Activated CD4-positive, alpha-beta T cell treated with anti-CD3 and anti-CD28 coated beads, Interleukin-2, amount 10 ng/mL, durations not matched to agents 24 days and 14 days (primary cell): ENCODE measurements around the gene SCFD1. TPM values are rescaled to one million over a fixed set of nuclear protein-coding genes. Genes with fewer than 3 reads are reported as not detected.
"Not testable (repeated sequence)": the region's sequence is repeated elsewhere in the genome, so short reads cannot be mapped to it uniquely, and the experiment has no call there.

Experiments used
- DNase-seq: peaks from one replicate; pipeline ENCODE4 v3.0.0; 2022
- H3K27ac Mint-ChIP-seq: one replicate; pipeline ENCODE4 v1.8.0; 2022; ENCODE audit warnings: mild to moderate bottlenecking, mixed read lengths
- H3K27me3 Mint-ChIP-seq: one replicate; pipeline ENCODE4 v1.8.0; 2022; ENCODE audit warnings: mixed read lengths
- H3K36me3 Mint-ChIP-seq: one replicate; pipeline ENCODE4 v1.8.0; 2022; ENCODE audit warnings: low read depth, mild to moderate bottlenecking, mixed read lengths
- H3K4me1 Mint-ChIP-seq: one replicate; pipeline ENCODE4 v1.8.0; 2021; ENCODE audit warnings: mixed read lengths
- H3K4me3 Mint-ChIP-seq: one replicate; pipeline ENCODE4 v1.8.0; 2022; ENCODE audit warnings: mild to moderate bottlenecking, moderate library complexity, mixed read lengths
- H3K9me3 Mint-ChIP-seq: one replicate; pipeline ENCODE4 v1.8.0; 2021; ENCODE audit warnings: mixed read lengths
- intact Hi-C: fragments of 100-400 bp; cut with micrococcal nuclease; formaldehyde crosslinking; loops from one replicate; pipeline ENCODE4 v1.15.1; 2023
- total RNA-seq: library from RNA; stranded (reverse); gene quantifications from 2 replicates; pipeline ENCODE4 v1.2.3, GENCODE V29; 2022

SCFD1 gene
- total RNA-seq, 1 donor from 2014 or later, result 81.0 TPM

DNA sequence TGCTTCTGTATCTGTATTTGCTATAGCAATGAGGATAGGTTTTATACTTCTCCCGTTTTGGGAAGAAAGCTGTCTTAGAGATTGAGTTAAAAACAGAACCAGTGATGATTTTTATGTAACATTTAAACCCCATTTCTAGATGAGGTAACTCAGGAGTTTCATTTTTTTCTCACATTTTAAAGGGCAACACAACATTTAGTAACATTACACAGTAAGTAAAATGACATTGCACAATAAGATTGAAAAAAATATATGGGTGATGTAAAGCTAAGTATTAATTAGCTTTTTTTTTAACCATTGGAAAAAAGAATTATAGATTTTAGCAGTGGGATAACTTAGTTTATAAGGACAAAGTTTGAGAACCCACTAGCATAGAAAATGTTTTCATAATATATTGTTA is 25.2 kb upstream of the SCFD1 start:
- DNase-seq, result no peak
- no peaks in the 10 kb centered on the region for H3K27me3 Mint-ChIP-seq
- H3K4me1 Mint-ChIP-seq, result peaks cover 5% of the 10 kb centered on the region
- intact Hi-C loops, result no loop called here
- H3K36me3 Mint-ChIP-seq, result peaks cover 26% of the 10 kb centered on the region
- no peaks in the 10 kb centered on the region for H3K9me3 Mint-ChIP-seq
- H3K27ac Mint-ChIP-seq, result no peak overlapping the region
- no peak overlapping the region for H3K4me3 Mint-ChIP-seq

DNA sequence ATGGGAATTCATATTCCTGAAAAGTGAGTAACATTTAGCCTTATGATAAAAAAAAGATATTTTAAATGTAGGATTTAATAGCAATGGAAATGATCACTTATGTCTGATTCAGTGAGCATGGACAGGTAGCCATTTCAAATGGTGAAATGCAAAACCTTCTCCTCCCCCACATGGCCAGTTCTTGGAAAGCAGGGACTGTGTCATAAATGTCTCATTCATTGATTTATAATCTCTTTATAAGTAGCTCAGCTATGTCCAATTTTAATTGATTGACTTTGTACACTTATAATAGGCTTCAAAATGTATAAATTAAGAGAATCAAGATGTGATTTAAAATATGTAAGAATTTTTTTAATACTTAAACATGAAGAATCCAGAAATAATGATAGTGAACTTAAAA is 24.6 kb upstream of the SCFD1 start:
- DNase-seq, result no peak
- intact Hi-C loops, result no loop called here
- Mint-ChIP-seq H3K9me3 (no peaks in the 10 kb centered on the region), H3K4me3 (no peak overlapping the region), H3K36me3 (peaks cover 25% of the 10 kb centered on the region), H3K4me1 (peaks cover 5% of the 10 kb centered on the region), H3K27me3 (no peaks in the 10 kb centered on the region), H3K27ac (no peak overlapping the region)

DNA sequence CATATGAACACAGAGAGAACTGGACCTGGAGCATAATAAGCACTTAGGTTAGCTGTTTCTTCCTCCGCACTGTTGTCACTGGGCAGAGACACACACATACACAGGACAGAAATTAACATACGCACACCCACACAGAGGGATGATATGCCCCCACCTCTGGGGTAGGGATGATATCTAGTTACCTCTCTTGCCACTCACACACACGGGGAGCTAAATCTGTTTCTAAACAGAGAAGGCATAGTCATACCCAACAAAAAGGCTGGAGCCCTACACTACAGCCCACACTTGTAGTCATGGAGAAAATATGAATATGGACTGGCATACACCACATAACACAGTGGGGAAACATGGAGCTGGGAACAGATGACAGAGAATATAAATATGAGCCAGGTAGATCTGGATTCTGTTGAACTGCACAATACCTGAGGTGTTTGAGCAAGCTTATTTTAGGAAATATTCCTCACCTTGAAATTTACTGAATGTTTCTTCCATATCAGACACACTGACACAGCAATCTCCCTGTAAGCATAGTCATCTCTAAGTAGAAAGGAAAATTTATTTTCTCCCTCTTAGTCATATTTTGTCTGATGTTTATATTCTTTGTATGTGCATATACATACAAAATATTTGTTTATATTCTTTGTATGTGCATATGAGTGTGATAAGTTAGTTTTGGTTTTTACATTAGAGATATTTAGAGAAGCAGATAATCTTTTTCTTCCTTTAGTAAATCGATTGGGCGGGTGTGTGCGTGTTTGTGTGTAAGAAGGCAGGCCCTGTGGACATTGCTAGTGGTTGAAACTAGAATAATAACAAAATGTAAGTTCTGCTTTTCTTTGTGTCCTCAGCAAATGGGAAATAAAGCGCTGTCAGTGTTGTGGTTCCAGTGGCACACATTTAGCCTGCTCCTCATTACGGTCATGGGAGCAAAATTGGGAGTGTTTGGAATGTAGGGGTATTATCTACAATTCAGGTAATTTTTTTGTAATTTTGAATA is 20.9 kb upstream of the SCFD1 start:
- no peak overlapping the region for H3K4me3 Mint-ChIP-seq
- H3K36me3 Mint-ChIP-seq, result peaks cover 36% of the 10 kb centered on the region
- H3K27ac Mint-ChIP-seq, result peak overlapping the region; percentile 61
- intact Hi-C loops, result no loop called here
- DNase-seq, result no peak
- no peaks in the 10 kb centered on the region for H3K27me3 Mint-ChIP-seq
- H3K4me1 Mint-ChIP-seq, result peaks cover 5% of the 10 kb centered on the region
- H3K9me3 Mint-ChIP-seq, result no peaks in the 10 kb centered on the region

DNA sequence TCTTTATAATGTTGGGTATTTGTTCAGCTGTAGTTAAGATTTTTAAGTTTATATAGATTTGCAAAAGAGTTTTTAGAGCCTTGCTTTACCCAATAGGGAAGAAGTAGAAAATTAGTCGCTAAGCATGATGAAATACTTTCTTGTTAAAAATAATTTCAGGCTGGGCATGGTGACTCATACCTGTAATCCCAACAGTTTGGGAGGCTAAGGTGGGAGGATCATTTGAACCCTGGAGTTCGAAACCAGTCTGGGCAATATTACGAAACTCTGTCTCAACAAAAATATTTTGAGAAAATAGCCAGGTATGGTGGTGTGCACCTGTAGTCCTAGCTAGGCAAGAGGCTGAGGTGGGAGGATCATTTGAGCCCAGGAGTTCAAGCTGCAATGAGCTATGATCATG is 18.7 kb upstream of the SCFD1 start:
- Mint-ChIP-seq H3K9me3 (no peaks in the 10 kb centered on the region), H3K27ac (no peak overlapping the region), H3K27me3 (no peaks in the 10 kb centered on the region), H3K4me3 (no peak overlapping the region), H3K36me3 (peaks cover 42% of the 10 kb centered on the region), H3K4me1 (peaks cover 5% of the 10 kb centered on the region)
- intact Hi-C loops, result no loop called here
- no peak for DNase-seq

DNA sequence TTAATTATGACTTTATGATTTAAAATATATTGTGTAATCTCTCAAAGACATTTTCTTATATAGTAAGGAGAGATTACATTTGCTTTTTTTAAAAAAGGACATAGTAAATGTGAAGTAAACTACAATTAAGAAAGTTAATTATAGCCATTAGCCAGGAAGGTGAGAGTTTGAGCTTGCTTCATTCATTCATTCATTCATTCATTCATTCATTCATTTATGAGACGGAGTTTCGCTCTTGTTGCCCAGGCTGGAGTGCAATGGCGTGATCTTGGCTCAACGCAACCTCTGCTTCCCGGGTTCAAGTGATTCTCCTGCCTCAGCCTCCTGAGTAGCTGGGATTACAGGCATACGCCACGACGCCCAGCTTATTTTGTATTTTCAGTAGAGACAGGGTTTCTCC is 17.4 kb upstream of the SCFD1 start:
- H3K4me3 Mint-ChIP-seq, intact Hi-C loops, H3K9me3 Mint-ChIP-seq, H3K27ac Mint-ChIP-seq, H3K27me3 Mint-ChIP-seq, H3K4me1 Mint-ChIP-seq, DNase-seq: not testable (repeated sequence)
- peaks cover 44% of the 10 kb centered on the region for H3K36me3 Mint-ChIP-seq

DNA sequence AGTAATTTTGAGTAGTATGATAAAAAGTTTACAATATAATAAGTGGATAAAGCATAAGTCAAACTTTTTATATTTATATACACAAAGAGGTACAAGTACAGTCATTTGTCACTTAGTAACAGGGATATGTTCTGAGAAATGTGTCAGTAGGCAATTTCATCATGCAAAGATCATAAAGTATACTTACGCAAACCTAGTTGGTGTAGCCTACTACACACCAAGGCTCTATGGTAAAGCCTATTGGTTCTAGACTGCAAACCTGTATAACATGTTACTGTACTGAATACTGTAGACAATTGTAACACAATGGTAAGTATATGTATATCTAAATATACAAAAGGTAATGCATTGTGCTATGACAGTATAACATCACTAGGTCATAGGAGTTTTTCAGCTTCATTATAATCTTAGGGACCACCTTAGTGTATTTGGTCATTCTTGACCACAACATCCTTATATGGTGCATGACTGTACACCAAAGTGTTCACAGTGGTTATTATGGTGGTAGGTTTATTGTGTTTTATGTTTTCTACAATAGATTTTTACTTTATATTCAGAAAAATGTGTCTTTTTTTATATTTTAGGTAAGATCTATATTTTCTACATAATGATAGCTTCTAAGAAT is 14.9 kb upstream of the SCFD1 start:
- H3K4me3 Mint-ChIP-seq, result no peak overlapping the region
- no peaks in the 10 kb centered on the region for H3K27me3 Mint-ChIP-seq
- H3K9me3 Mint-ChIP-seq, result no peaks in the 10 kb centered on the region
- peaks cover 37% of the 10 kb centered on the region for H3K36me3 Mint-ChIP-seq
- no peak for DNase-seq
- H3K27ac Mint-ChIP-seq, result no peak overlapping the region
- peaks cover 2% of the 10 kb centered on the region for H3K4me1 Mint-ChIP-seq
- intact Hi-C loops, result no loop called here

DNA sequence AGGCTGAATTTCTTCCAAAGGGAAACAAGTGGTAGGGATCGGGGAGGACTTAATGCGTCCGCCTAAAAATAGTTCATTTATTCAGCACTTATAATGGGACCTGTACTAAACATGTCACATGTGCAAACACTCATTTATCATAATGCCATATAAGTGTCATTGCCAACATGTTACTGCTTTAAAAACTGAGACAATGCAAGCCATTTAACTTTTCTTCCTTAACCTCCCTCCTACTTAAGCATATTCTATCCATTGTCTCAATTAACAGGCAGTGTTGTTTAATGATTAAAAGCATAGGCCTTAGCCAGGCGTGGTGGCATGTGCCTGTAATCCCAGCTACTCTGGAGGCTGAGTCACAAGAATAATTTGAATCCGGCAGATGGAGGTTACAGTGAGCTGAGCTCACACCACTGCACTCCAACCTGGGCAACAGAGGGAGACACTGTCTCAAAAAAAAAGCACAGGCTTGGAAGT is 13.5 kb upstream of the SCFD1 start:
- no peak overlapping the region for H3K27ac Mint-ChIP-seq
- no peaks in the 10 kb centered on the region for H3K9me3 Mint-ChIP-seq
- no peak overlapping the region for H3K4me3 Mint-ChIP-seq
- intact Hi-C loops, result no loop called here
- no peaks in the 10 kb centered on the region for H3K27me3 Mint-ChIP-seq
- H3K36me3 Mint-ChIP-seq, result peaks cover 33% of the 10 kb centered on the region
- no peak for DNase-seq
- peaks cover 2% of the 10 kb centered on the region for H3K4me1 Mint-ChIP-seq

DNA sequence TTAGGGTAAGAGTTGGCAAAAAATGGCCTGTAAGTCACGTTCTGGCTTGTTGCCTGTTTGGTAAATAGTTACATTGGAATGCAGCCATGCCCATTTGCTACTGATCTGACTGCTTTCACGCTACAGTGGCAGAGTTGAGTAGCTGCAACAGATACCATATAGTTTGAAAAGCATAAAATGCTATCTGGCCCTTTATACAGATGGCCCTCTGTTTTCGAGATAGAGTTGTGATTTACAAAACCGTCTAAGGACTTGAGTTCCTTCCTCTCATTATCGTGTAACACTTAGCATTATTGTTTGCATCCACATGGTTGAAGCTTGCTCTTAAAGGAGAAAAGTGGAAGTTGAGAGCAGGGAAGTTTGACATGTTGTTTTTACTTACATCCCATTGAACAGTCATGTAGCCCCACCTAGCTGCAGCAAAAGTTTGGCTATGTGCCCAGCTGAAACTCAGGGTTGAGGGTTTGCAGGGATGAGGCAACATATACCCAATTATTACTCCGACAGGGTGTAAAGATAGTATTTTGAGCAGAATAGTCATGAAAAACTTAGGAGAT is 11.3 kb upstream of the SCFD1 start:
- intact Hi-C loops, result no loop called here
- Mint-ChIP-seq H3K9me3 (no peaks in the 10 kb centered on the region), H3K27me3 (no peaks in the 10 kb centered on the region), H3K36me3 (peaks cover 29% of the 10 kb centered on the region), H3K4me1 (peaks cover 2% of the 10 kb centered on the region), H3K27ac (no peak overlapping the region), H3K4me3 (no peak overlapping the region)
- DNase-seq, result no peak

DNA sequence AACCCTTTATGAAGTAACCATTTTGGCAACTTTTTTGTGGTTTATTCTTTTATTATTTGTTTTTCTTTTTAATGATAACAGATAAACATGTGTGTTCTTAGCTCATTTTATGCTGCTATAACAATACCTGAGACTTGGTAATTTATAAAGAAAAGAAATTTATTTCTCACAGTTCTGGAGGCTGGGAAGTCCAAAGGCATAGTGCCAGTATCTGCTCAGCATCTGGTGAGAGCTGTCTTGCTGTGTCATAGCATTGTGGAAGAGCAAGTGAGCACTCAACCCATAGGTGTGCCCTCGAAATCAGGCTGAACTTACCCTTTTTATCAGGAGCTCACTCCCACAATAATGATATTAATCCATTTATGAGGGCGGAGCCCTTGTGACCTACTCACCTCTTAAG is 8.0 kb upstream of the SCFD1 start:
- H3K9me3 Mint-ChIP-seq, result no peaks in the 10 kb centered on the region
- no peak overlapping the region for H3K27ac Mint-ChIP-seq
- H3K4me3 Mint-ChIP-seq, result no peak overlapping the region
- H3K4me1 Mint-ChIP-seq, result peaks cover 2% of the 10 kb centered on the region
- no peaks in the 10 kb centered on the region for H3K27me3 Mint-ChIP-seq
- no peak for DNase-seq
- peaks cover 24% of the 10 kb centered on the region for H3K36me3 Mint-ChIP-seq
- intact Hi-C loops, result no loop called here

DNA sequence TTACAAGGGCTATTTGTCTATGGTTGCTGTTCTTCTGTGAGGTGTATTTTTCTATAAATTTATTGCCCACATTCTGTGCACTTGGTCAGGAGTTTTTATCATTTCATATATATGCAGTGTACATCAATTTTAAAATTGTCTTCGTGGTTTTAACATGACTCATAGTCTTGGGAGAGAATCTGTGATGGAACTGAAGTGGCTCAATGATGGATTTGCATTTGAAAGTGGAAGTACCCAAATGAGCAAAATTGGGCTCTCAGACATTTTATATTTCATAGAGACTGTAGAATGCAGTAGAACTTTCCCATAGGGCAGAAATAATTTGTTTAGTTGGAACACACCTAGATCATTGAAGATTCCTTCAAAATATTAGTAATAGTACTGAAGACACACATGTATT is 1.9 kb upstream of the SCFD1 start:
- H3K27ac Mint-ChIP-seq, result peak overlapping the region; percentile 14
- H3K4me3 Mint-ChIP-seq, result peak overlapping the region; percentile 47
- H3K27me3 Mint-ChIP-seq, result no peaks in the 10 kb centered on the region
- intact Hi-C loops, result loop anchor here (2.0 to 10.0 kb wide), 6 partner anchors 265 to 1582 kb away; partner anchors contain the start of genes DTD2, HECTD1, NUBPL and RNU6-7
- no peaks in the 10 kb centered on the region for H3K9me3 Mint-ChIP-seq
- H3K36me3 Mint-ChIP-seq, result peaks cover 18% of the 10 kb centered on the region
- DNase-seq, result no peak
- peaks cover 29% of the 10 kb centered on the region for H3K4me1 Mint-ChIP-seq

DNA sequence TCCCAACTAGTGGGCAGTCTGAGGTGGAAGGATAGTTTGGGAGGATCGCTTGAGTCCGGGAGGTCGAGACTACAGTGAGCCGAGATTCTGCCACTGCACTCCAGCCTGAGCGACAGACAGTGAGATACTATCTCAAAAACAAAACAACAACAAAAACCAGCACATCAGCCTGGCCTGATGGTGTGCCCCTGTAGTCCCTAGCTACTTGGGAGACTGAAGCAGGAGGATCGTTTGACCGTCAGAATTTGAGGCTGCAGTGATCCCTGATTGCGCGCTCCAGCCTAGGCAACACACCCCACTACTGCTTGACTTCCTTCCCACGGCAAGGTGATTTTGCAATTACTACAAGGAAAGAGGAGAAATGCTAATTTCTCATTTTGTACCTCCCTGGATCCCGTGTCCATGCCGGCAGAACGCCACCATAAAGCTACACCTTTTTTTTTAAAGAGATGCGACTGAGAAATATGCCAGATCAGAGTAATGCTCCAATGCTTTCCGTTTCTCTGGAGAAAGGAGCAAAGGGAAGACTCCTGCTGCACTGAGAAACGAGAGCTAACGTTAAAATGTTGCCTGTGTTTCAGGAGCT is 672 bp upstream of the SCFD1 start:
- H3K4me3 Mint-ChIP-seq, result peak overlapping the region; percentile 87
- no peaks in the 10 kb centered on the region for H3K9me3 Mint-ChIP-seq
- H3K27me3 Mint-ChIP-seq, result no peaks in the 10 kb centered on the region
- peaks cover 29% of the 10 kb centered on the region for H3K4me1 Mint-ChIP-seq
- peak overlapping the region; percentile 95 for H3K27ac Mint-ChIP-seq
- peaks cover 11% of the 10 kb centered on the region for H3K36me3 Mint-ChIP-seq
- intact Hi-C loops, result loop anchor here (2.0 to 10.0 kb wide), 6 partner anchors 267 to 1581 kb away; partner anchors contain the start of genes DTD2, HECTD1, NUBPL and RNU6-7
- peak; percentile 72 for DNase-seq

DNA sequence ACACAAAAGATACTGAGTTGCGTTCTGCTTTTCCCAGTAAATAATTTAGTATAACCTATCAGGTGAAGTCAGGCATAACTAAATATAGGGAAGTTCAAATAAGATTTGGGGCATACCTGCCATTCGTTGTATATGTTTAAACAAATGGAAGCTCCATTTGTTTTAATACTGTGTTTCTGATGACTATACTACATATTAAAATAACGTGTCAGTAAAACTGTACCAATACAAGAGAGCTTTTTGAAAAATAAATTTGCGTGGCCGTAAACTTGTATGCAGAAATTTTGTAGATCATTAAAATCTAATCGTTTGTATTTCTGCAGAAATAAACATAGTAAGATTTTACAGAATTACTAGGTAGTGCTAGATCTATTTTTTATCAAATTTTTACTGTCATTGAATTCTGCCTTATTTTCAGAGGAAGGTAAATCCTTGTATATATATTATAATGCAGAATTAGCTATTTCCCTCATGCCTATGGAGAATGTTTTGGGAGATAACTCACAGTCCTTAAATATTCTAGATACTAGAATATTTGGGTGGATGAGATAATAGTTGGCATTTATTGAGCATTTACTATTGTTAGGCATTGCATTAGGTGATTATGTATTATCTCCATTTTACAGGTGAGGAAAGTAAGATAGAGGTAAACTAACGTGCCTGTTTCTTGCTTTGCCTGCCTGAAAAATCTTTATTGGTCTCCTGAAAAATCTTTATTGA is 1.5 kb downstream of the SCFD1 start:
- Mint-ChIP-seq H3K27me3 (no peaks in the 10 kb centered on the region), H3K27ac (no peak overlapping the region)

DNA sequence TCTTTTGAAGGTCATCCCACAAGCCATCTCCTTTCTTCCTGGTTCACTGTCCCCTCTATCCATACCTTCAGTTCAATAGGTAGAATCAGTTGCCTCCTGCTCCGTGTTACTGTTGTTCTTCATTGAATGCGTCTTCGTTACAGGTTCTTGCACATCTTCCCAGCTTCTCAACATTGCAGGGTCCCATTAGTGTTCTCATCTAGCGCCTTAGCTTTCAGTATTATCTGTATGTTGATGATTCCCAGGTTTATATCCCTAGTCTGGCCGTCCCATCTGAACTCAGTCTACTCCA is 2.0 kb downstream of the SCFD1 start:
- DNase-seq, result no peak
- Mint-ChIP-seq H3K27ac (no peak overlapping the region), H3K27me3 (no peaks in the 10 kb centered on the region), H3K9me3 (no peaks in the 10 kb centered on the region), H3K4me1 (peaks cover 40% of the 10 kb centered on the region), H3K4me3 (peak overlapping the region; percentile 63), H3K36me3 (peaks cover 18% of the 10 kb centered on the region)
- intact Hi-C loops, result loop anchor here (5.0 to 10.0 kb wide), 5 partner anchors 269 to 1578 kb away; partner anchors contain the start of genes DTD2, HECTD1, RNU6-7 and RNU6-8

More for the DNA sequence above, 1.5 kb downstream of the SCFD1 start:
- peaks cover 40% of the 10 kb centered on the region for H3K4me1 Mint-ChIP-seq
- DNase-seq, result no peak
- H3K36me3 Mint-ChIP-seq, result peaks cover 15% of the 10 kb centered on the region
- H3K9me3 Mint-ChIP-seq, result no peaks in the 10 kb centered on the region
- intact Hi-C loops, result loop anchor here (2.0 to 10.0 kb wide), 7 partner anchors 269 to 1579 kb away; partner anchors contain the start of genes ARHGAP5, DTD2, HECTD1 and RNU6-7
- peak overlapping the region; percentile 87 for H3K4me3 Mint-ChIP-seq
